A549 (cell line): ENCODE data around the gene ACSF3. TPM values are rescaled to one million over a fixed set of nuclear protein-coding genes. Genes with fewer than 3 reads are reported as not detected.

Experiments
- ATAC-seq, 2 experiments: fragments of 200-7000 bp in 1 of 2; fragments of >200 bp in 1 of 2; cut with Nextera tagmentation in 1 of 2; cut with Tn5 transposase in 1 of 2; 3 replicates each; pipeline versions ENCODE4 v1.8.0 to v1.9.1; 2018 to 2020; ENCODE audit warnings: mild to moderate bottlenecking in 1 of 2, moderate library complexity in 1 of 2
- CTCF ChIA-PET: fragments of 300-600 bp; sonication (Branson Sonifier 250); formaldehyde crosslinking; extraction: SDS; loops from one replicate; lab custom pipeline; 2021; ENCODE audit warnings: antibody characterized with exemption, inconsistent platforms; lab: Yijun Ruan, JAX
- POLR2A ChIA-PET: fragments of 350-600 bp; formaldehyde crosslinking; extraction: SDS; loops from one replicate; lab custom pipeline; 2021; ENCODE audit warnings: antibody characterized with exemption, inconsistent platforms; lab: Yijun Ruan, JAX
- DNase-seq, 2 experiments: peaks; one replicate each; pipeline versions ENCODE4 v3.0.0 to v3.0.0-alpha.2; 2011 to 2016; ENCODE audit warnings: low read depth in 1 of 2, low spot score in 1 of 2
- FAIRE-seq: peaks from 2 replicates; lab custom pipeline; 2011; peaks lifted over from hg19 to GRCh38; lab: Jason Lieb, UNC
- H3K27ac ChIP-seq, 2 experiments: fragments of >200 bp; sonication (Bioruptor Twin); formaldehyde crosslinking; 3 replicates each; pipeline ENCODE4 v1.5.1; 2016 to 2017
- H3K4me1 ChIP-seq: fragments of >200 bp; sonication (Bioruptor Twin); formaldehyde crosslinking; 3 replicates; pipeline ENCODE4 v1.6.1; 2016
- H3K4me2 ChIP-seq: fragments of >200 bp; sonication (Bioruptor Twin); formaldehyde crosslinking; 3 replicates; pipeline ENCODE4 v1.6.1; 2016
- H3K4me3 ChIP-seq: fragments of >200 bp; sonication (Bioruptor Twin); formaldehyde crosslinking; 3 replicates; pipeline ENCODE4 v1.5.1; 2016
- H3K9me3 ChIP-seq: fragments of >200 bp; sonication (Bioruptor Twin); formaldehyde crosslinking; 3 replicates; pipeline ENCODE4 v1.6.1; 2016
- BHLHE40 ChIP-seq: IDR thresholded peaks from 2 replicates; pipeline ENCODE4 v1.6.1; 2012; ENCODE audit warnings: low read depth, low read length, inconsistent platforms
- CHD4 ChIP-seq: fragments of 200-600 bp; sonication (generic); IDR thresholded peaks from 2 replicates; pipeline ENCODE4 v1.6.1; 2016; ENCODE audit warnings: antibody characterized with exemption, mild to moderate bottlenecking, borderline replicate concordance
- EHMT2 ChIP-seq: fragments of 200-600 bp; sonication (generic); IDR thresholded peaks from 2 replicates; pipeline ENCODE4 v1.6.1; 2016; ENCODE audit warnings: antibody characterized with exemption, low read depth, mild to moderate bottlenecking, moderate library complexity
- HEYL ChIP-seq: fragments of 250-450 bp; sonication (Bioruptor Pico); IDR thresholded peaks from 2 replicates; pipeline ENCODE4 v1.8.0; 2021; ENCODE audit warnings: mild to moderate bottlenecking, moderate library complexity
- JUNB ChIP-seq: fragments of >200 bp; sonication (Bioruptor Twin); formaldehyde crosslinking; IDR thresholded peaks from 2 replicates; pipeline ENCODE4 v1.6.1; 2016
- KDM5A ChIP-seq: fragments of 200-600 bp; sonication (generic); IDR thresholded peaks from 2 replicates; pipeline ENCODE4 v1.6.1; 2016; ENCODE audit warnings: antibody characterized with exemption, mild to moderate bottlenecking
- MAFK ChIP-seq: fragments of 450-650 bp; IDR thresholded peaks from 2 replicates; pipeline ENCODE4 v1.6.1; 2014; ENCODE audit not compliant: partially characterized antibody
- NPAS2 ChIP-seq: fragments of 250-450 bp; sonication (Bioruptor Pico); IDR thresholded peaks from 2 replicates; pipeline ENCODE4 v1.8.0; 2022; ENCODE audit warnings: mild to moderate bottlenecking, moderate library complexity, borderline replicate concordance
- PHF8 ChIP-seq: fragments of 200-600 bp; sonication (generic); IDR thresholded peaks from 2 replicates; pipeline ENCODE4 v1.6.1; 2016; ENCODE audit warnings: low read depth, mild to moderate bottlenecking, antibody characterized with exemption, moderate library complexity, borderline replicate concordance
- POLR2AphosphoS2 ChIP-seq: conservative IDR thresholded peaks from 2 replicates; pipeline ENCODE4 v1.6.1; 2012; ENCODE audit warnings: low read length, improper control_type of control experiment, inconsistent platforms
- RFX5 ChIP-seq: fragments of 450-650 bp; IDR thresholded peaks from 2 replicates; pipeline ENCODE4 v1.7.1; 2014; ENCODE audit warnings: antibody characterized with exemption, mild to moderate bottlenecking, moderate library complexity
- RNF2 ChIP-seq: fragments of 200-600 bp; sonication (generic); IDR thresholded peaks from 2 replicates; pipeline ENCODE4 v1.6.1; 2016; ENCODE audit warnings: low read depth, mild to moderate bottlenecking, antibody characterized with exemption, moderate library complexity, borderline replicate concordance
- SREBF2 ChIP-seq: fragments of 450-650 bp; IDR thresholded peaks from 2 replicates; pipeline ENCODE4 v1.6.1; 2014; ENCODE audit warnings: mild to moderate bottlenecking, moderate library complexity
- TFCP2L1 ChIP-seq: fragments of 250-450 bp; sonication (Bioruptor Pico); IDR thresholded peaks from 2 replicates; pipeline ENCODE4 v1.5.0; 2021; ENCODE audit warnings: mild to moderate bottlenecking
- ZC3H11A ChIP-seq: fragments of 450-650 bp; IDR thresholded peaks from 2 replicates; pipeline ENCODE4 v1.6.1; 2014; ENCODE audit warnings: antibody characterized with exemption, mild to moderate bottlenecking
- ZFP36 ChIP-seq: fragments of 450-650 bp; IDR thresholded peaks from 2 replicates; pipeline ENCODE4 v1.6.1; 2014; ENCODE audit warnings: borderline replicate concordance; ENCODE audit not compliant: partially characterized antibody
- ZSCAN20 ChIP-seq: fragments of 250-450 bp; sonication (Bioruptor Pico); IDR thresholded peaks from 2 replicates; pipeline ENCODE4 v1.8.0; 2022; ENCODE audit warnings: mild to moderate bottlenecking, moderate library complexity
- WGBS: methylation state at CpG from one replicate; pipeline ENCODE4 v1.1.6; 2017; ENCODE audit errors: missing lambda C conversion rate; 5-methylcytosine and 5-hydroxymethylcytosine counted together
- polyA plus RNA-seq, 4 experiments: library from polyadenylated mRNA; depleted of rRNA in 3 of 4; stranded (reverse); fragments of >200 nt; fragmentation: RNase III in 1 of 4; extraction: RNeasy Plus Mini Kit Qiagen cat#74134 plus additional on column Dnase treatment in 1 of 4; gene quantifications; 2 replicates in 3 of 4; 3 replicates in 1 of 4; pipeline ENCODE4 v1.2.3, GENCODE V29; 2011 to 2017
- TF ChIP-seq, protein P1 (sequence below): IDR thresholded peaks from 2 replicates; pipeline ENCODE4 v1.6.1; 2012; ENCODE audit warnings: low read depth, borderline replicate concordance
- TF ChIP-seq, protein P2 (sequence below): fragments of >200 bp; sonication (Bioruptor Twin); formaldehyde crosslinking; IDR thresholded peaks from 2 replicates; pipeline ENCODE4 v1.6.1; 2016
- TF ChIP-seq, protein P3 (sequence below): fragments of 150-350 bp; IDR thresholded peaks from 2 replicates; pipeline ENCODE4 v1.6.1; 2014; ENCODE audit warnings: low read depth, mild to moderate bottlenecking, low read length
- TF ChIP-seq, protein P4 (sequence below): fragments of >200 bp; sonication (Bioruptor Twin); formaldehyde crosslinking; IDR thresholded peaks from 3 replicates; pipeline ENCODE4 v1.6.1; 2016
- TF ChIP-seq, protein P5 (sequence below): fragments of 450-650 bp; IDR thresholded peaks from 2 replicates; pipeline ENCODE4 v1.6.1; 2014; ENCODE audit warnings: antibody characterized with exemption
- TF ChIP-seq, protein P6 (sequence below): fragments of >200 bp; sonication (Bioruptor Twin); formaldehyde crosslinking; IDR thresholded peaks from 3 replicates; pipeline ENCODE4 v1.5.1; 2016

Gene ACSF3
- polyA plus RNA-seq, 2 of the 4 experiments (the other 2 are of a cell fraction), result 9.8 to 13.1 TPM

- DNase-seq (no peak), ATAC-seq (peak in 1 of 2 experiments; percentile 5; a peak in 3 of 6 replicates)
- H3K4me2 ChIP-seq, result peak overlapping the region; percentile 99
- TF ChIP-seq RNF2 (no peak), SREBF2 (no peak), KDM5A (no peak), ZC3H11A (no peak), TFCP2L1 (no peak), ZSCAN20 (CRISPR knock-in tag) (no peak), HEYL (CRISPR knock-in tag) (no peak), POLR2AphosphoS2 (no peak), EHMT2 (no peak), BHLHE40 (no peak)
- TF ChIP-seq, protein P1, sequence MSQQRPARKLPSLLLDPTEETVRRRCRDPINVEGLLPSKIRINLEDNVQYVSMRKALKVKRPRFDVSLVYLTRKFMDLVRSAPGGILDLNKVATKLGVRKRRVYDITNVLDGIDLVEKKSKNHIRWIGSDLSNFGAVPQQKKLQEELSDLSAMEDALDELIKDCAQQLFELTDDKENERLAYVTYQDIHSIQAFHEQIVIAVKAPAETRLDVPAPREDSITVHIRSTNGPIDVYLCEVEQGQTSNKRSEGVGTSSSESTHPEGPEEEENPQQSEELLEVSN, result no peak
- TF ChIP-seq, protein P2, sequence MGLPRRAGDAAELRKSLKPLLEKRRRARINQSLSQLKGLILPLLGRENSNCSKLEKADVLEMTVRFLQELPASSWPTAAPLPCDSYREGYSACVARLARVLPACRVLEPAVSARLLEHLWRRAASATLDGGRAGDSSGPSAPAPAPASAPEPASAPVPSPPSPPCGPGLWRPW, result no peak
- TF ChIP-seq, protein P3, sequence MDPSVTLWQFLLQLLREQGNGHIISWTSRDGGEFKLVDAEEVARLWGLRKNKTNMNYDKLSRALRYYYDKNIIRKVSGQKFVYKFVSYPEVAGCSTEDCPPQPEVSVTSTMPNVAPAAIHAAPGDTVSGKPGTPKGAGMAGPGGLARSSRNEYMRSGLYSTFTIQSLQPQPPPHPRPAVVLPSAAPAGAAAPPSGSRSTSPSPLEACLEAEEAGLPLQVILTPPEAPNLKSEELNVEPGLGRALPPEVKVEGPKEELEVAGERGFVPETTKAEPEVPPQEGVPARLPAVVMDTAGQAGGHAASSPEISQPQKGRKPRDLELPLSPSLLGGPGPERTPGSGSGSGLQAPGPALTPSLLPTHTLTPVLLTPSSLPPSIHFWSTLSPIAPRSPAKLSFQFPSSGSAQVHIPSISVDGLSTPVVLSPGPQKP, result no peak
- TF ChIP-seq, all 56 proteins: peak for 0
- POLR2A ChIA-PET, result no interaction called here
- WGBS, result 75% methylated on average over 12 of the region's 38 CpGs
- H3K4me1 ChIP-seq, result peaks cover 7% of the 10 kb centered on the region; the same call in 1 of the 3 replicates
- CTCF ChIA-PET, result interaction anchor here (1.2 kb wide), 1 partner anchor 26 kb away, joined by 4 read pairs; no protein-coding TSS in a partner anchor
- H3K4me3 ChIP-seq, result peak overlapping the region; percentile 49; the same call in 1 of the 3 replicates
- no peak overlapping the region; a peak in 1 of 6 replicates for H3K27ac ChIP-seq
- no peak for FAIRE-seq
- no peaks in the 10 kb centered on the region for H3K9me3 ChIP-seq
These were observed 100.1 kb downstream of the ACSF3 start for GRCh38 chr16:89193576-89194293.

GRCh38 chr16:89194340-89195311 is 101.0 kb downstream of the ACSF3 start:
- no peak for FAIRE-seq
- no peak overlapping the region for H3K4me2 ChIP-seq
- ATAC-seq, result no peak

More at GRCh38 chr16:89194340-89195311, 101.0 kb downstream of the ACSF3 start:
- peaks cover 7% of the 10 kb centered on the region; the same call in 1 of the 3 replicates for H3K4me1 ChIP-seq
- WGBS, result 86% methylated on average over 33 of the region's 45 CpGs
- no peak overlapping the region for H3K4me3 ChIP-seq
- no peaks in the 10 kb centered on the region for H3K9me3 ChIP-seq
- no peak overlapping the region for H3K27ac ChIP-seq
- POLR2A ChIA-PET, result no interaction called here
- CTCF ChIA-PET, result no interaction called here
- no peak for TF ChIP-seq RFX5
- no peak for TF ChIP-seq RNF2
- TF ChIP-seq SREBF2, result no peak
- no peak for TF ChIP-seq BHLHE40
- TF ChIP-seq JUNB, result no peak
- TF ChIP-seq, protein P4, sequence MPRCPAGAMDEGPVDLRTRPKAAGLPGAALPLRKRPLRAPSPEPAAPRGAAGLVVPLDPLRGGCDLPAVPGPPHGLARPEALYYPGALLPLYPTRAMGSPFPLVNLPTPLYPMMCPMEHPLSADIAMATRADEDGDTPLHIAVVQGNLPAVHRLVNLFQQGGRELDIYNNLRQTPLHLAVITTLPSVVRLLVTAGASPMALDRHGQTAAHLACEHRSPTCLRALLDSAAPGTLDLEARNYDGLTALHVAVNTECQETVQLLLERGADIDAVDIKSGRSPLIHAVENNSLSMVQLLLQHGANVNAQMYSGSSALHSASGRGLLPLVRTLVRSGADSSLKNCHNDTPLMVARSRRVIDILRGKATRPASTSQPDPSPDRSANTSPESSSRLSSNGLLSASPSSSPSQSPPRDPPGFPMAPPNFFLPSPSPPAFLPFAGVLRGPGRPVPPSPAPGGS, result no peak
- TF ChIP-seq, protein P5, sequence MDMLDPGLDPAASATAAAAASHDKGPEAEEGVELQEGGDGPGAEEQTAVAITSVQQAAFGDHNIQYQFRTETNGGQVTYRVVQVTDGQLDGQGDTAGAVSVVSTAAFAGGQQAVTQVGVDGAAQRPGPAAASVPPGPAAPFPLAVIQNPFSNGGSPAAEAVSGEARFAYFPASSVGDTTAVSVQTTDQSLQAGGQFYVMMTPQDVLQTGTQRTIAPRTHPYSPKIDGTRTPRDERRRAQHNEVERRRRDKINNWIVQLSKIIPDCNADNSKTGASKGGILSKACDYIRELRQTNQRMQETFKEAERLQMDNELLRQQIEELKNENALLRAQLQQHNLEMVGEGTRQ, result no peak
- TF ChIP-seq, protein P6, sequence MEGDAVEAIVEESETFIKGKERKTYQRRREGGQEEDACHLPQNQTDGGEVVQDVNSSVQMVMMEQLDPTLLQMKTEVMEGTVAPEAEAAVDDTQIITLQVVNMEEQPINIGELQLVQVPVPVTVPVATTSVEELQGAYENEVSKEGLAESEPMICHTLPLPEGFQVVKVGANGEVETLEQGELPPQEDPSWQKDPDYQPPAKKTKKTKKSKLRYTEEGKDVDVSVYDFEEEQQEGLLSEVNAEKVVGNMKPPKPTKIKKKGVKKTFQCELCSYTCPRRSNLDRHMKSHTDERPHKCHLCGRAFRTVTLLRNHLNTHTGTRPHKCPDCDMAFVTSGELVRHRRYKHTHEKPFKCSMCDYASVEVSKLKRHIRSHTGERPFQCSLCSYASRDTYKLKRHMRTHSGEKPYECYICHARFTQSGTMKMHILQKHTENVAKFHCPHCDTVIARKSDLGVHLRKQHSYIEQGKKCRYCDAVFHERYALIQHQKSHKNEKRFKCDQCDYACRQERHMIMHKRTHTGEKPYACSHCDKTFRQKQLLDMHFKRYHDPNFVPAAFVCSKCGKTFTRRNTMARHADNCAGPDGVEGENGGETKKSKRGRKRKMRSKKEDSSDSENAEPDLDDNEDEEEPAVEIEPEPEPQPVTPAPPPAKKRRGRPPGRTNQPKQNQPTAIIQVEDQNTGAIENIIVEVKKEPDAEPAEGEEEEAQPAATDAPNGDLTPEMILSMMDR, result no peak
- no peak for TF ChIP-seq CHD4
- no peak for TF ChIP-seq ZFP36
- TF ChIP-seq PHF8, result no peak
- TF ChIP-seq NPAS2 (CRISPR knock-in tag), result no peak
- TF ChIP-seq MAFK, result no peak
- TF ChIP-seq TFCP2L1, result no peak
- no peak for DNase-seq
